ENCODE results near the gene DDIT3.

DDIT3 gene

DNA sequence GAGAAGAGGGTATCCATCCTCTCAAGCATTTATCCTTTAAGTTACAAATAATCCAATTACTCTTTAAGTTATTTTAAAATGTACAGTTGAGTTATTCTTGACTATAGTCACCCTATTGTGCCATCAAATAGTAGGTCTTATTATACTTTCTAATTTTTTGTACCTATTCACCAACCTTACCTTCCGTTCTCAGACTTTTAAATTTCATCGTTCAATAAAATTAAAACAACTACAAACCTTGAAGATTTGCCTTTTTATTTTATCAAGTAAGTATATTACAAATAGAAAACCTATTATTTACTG, 27.6 kb upstream of the DDIT3 start:
- H3K27ac ChIP-seq = no peak overlapping the region

DNA sequence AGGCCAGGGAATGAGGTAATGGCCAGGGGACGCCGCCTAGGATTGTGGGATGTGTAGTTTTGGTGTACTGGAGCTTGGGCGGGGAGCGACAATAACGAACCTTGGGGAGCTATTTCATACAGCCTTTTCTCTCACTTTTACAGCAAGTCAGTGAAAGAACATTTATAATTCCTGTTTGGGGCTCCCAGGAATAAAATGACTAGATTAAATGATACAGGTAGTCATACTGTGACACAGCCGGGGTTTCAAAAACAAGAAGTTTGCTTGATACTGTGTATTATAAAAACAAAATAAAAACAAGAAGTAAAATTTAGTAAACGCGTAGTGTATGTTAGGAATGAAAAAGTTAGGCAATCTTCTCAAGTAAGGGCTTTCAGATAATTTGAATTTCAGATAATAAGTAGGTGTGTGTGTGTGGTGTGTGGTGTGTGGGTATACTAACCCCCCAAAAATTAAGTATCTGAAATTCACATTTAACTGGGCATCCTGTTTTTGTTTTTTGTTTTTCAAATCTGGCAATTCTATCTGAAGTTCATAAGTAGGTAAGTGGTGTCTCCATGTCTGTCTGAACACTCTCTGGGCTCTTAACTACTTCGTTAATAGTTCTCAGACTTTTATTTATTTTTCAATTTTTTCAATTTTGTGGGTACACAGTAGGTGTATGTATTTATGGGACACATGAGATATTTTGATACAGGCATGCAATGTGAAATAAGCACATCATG, 27.1 kb upstream of the DDIT3 start:
- no peak for DNase-seq (ENCODE audit: low read depth, low spot score)
- H3K27ac ChIP-seq = peak overlapping the region; percentile 95

More for the DNA sequence above, 27.6 kb upstream of the DDIT3 start:
- DNase-seq (ENCODE audit: low read depth, low spot score) = no peak

DNA sequence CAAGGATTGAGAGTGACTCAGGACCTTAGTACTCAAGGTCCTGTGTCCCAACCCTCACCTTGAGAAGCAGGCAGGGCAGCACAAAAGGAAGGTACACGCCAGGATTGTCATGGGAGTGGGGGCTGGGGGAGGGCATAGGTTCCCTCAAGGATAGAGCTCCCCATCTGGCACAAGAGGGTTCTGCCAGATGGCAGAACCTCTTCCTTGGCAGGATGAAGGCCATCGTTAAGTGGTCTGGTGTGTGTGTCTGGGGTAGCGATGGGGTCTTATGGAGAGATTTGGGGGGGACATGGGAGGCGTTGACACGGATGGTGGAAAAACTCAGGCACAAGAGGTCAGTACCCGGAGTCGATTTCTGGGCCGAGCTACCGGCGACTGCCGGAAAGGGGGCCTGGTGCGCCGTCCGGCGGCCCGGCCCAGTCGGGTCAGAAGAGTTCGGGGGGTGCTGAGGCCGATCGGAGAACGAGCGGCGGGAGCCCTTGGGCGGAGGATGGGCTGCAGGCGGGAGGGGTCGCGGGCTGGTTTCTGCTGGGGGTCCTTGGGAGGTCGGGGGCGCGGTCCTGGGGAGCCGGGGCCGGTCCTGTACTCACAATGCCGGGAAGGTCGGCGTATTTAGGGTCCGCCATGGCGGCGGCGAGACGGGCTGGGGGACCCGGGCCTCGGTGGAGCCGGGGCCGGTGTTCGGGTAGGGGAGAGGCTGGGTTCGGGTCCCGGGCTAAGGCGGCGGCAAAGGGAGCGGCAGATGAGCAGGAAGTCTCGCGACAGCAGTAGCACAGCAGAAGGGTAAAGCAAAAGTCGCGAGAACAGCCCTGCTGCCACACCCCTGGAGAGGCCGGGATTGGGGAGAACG, 26.3 kb upstream of the DDIT3 start, which contains the start of gene DCTN2:
DCTN2 (minus strand) TSS at position 755 of the 850 bp plus-strand sequence; CDS start at position 626, 129 bp downstream.
- peak; percentile 90 for DNase-seq (ENCODE audit: low read depth, low spot score)
- H3K27ac ChIP-seq = peak within 1 kb of the TSS; percentile 95

DNA sequence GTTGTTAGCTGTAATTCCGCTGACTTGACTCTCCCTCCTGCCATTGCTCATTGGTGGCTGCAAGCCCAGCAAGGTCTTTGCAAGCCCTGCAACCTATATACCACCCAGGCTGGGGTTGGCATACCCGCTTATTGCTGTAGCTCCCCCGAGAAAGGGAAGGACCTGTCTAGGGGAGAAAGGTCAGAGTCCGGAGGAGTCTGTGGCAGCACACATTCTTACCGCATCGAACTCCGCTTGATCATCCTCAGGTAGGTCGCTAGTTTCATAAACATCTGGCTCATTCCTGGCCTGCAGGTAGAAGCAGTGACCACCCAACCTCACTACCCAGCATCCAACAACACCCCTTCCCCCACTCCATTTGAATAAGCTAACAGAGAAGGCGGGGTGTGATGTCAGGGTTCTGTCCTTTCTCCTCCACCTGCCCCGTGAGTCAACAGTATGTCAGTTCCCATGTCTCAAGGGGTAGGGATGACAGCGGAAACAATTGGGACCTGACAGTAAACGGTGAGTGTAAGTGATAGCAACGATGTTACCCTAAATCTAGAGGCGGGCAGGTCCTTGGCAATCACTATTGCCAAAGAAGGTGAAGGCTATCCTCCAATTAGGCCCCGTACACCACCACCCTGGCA, 25.6 kb upstream of the DDIT3 start:
- peak; percentile 41 for DNase-seq (ENCODE audit: low read depth, low spot score)
- H3K27ac ChIP-seq = peak overlapping the region; percentile 95

DNA sequence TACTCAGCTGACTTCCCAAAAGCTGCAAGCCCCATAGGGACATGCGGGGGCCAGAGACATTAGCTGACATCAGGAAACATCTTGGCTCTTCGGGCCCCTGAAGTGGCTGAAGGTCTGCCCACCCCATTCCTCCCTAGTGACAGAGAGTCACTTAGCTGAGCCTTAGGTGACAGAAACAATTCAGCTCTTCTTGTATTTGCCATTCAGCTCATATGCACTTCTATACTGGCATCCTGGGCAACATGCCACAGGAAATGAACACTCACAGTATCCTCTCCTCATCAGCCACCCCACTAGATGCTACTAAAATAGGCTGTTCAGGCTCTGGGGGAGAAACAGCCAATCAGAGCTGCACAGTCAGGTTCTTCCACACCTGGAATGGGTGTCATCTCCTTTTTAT, 23.3 kb upstream of the DDIT3 start:
- DNase-seq (ENCODE audit: low read depth, low spot score) = no peak
- H3K27ac ChIP-seq = no peak overlapping the region

DNA sequence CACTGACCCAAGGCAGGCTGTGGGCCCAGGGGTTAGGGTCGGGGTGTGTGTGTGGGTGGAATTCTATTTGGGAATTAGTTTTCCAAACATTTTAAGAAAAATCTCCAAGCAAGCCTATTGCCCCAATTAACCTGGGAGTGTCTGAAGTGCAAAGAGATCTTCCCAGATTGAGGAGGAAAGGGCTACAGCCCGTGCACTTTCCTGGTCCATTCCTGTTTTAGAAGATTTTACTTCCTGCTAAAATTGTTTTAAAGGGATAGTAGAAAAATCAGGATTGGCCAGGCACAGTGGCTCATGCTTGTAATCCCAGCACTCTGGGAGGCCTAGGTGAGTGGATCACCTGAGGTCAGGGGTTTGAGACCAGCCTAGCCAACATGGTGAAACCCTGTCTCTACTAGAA, 21.4 kb upstream of the DDIT3 start:
- no peak for DNase-seq (ENCODE audit: low read depth, low spot score)
- no peak overlapping the region for H3K27ac ChIP-seq

DNA sequence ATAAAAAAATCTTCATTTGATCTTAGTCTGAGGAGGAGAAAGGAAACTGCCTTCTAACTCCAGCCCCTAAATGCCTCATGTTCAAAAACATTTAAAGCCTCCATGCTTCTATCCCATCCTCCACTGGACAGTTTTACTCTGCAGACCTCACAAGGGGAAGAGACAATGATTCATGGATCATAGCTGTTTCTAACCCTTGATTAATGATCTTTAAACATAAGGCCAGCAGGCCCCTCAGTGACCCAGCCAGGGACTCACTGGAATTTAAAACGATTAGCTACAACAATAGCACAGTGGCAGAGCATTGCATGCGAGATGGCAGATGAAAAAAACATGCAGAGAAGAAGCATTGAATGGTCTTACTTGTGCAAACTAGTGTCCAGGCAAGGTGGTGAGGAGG, 20.7 kb upstream of the DDIT3 start:
- DNase-seq (ENCODE audit: low read depth, low spot score) = no peak
- no peak overlapping the region for H3K27ac ChIP-seq

DNA sequence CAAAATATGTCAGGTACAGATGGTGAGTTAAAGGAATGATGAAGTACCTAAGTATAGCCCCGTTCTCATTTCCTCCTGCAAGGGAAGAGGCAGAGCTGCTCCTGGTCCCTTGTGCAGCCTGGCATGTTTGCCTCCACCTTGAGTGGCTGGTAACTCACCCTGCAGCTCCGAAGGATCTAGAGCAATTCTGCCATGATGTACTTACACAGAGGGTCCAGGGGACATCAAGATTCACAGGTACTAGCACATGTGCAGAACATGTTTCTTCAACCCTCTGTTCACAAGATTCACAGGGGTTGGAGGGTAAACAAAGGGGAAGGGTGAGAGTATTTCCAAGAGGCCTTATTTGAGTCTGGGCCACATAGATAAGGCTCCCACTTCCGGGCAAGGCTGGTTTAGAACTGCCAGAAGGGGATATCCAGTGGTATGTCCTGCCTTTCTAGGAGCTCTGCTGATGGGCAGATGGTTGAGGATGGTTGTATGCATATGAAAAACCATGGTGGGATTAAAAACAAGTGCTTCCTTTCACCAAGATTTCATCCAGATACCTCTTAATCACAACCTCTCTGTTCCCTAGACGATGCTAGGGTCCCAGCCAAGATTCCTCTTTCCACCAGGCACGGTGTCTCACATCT, 18.9 kb upstream of the DDIT3 start:
- no peak for DNase-seq (ENCODE audit: low read depth, low spot score)

DNA sequence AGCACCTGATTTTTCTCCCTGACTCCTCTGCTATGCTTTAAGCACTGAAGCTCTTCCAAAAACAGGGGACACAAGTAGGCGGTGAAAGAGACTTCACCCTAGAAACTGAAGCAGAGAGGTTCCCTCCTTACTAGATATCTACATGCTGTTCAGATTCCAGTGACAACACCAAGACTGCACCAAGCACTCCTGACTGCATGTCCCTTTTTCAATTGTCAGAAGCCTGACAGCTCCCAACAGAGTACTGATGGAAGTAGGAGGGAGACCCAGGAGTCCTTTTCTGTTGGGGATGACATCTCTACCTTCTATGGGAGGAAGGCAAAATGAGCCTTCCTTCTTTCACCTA, 16.3 kb upstream of the DDIT3 start:
- no peak overlapping the region for H3K27ac ChIP-seq
- DNase-seq (ENCODE audit: low read depth, low spot score) = no peak

More for the DNA sequence above, 18.9 kb upstream of the DDIT3 start:
- no peak overlapping the region for H3K27ac ChIP-seq

DNA sequence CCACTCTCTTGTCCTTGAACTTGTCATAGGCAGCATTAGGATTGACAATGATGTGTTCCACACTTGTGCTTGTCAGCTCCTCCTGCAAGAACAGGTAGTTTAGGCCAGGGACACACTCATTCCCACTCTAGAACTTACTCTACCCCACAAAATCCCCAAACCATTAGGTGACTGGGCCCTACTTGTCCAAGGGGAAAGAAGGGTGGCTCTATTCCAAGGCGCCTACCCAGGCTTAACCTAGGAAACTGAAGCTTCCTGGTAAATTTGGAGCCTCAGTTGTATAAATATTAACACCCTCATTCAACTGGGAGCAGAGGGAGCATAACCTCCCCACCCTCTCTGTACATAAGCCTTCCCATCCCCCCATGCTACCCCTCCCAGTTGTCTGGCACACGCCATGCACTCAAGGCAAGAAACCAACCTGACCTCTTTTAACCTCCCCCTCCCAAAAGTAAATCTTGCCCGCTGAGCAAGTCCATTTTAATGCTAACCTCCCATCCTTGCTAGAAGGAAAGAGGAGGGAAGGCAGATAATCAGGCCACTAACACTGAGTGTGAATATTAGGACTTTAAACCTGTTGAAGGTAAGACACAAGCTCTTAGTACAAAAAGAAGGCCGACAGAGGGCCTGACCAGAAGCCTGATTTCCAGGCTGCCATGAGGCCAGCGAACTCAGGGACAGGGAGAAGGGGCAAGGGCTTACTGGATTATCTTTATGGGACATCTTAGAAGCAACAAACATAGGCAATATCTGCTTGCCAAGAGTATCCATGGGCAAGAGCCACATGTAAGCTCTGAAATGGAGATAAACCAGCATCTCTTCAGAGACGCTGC, 15.7 kb upstream of the DDIT3 start:
- DNase-seq (ENCODE audit: low read depth, low spot score) = no peak
- H3K27ac ChIP-seq = no peak overlapping the region

DNA sequence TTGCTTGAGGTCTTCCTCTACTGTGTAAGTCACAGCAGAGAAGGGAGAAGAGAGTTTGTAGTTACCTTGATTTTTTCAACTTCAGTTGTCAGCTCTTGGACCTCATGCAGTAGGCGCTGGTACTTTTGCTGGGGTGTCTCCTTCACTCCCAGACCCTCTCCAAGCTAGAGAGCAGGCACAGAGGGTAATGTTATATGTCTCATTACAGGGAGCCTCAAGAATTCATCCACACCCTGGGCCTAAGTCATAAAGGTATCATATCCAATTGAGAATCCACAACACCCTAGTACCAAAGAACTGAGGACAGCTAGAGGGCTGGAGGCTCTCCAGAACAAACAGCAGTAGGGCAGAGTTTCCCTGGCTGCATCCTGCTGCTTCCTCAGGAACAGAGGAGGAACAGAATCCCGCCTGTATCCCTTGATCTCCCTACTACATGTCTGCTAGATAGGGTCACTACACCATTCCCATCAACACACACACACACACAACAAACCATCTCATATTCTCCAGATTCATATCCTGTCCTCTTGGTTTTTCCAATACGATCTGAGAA, 14.8 kb upstream of the DDIT3 start:
- H3K27ac ChIP-seq = no peak overlapping the region
- no peak for DNase-seq (ENCODE audit: low read depth, low spot score)

DNA sequence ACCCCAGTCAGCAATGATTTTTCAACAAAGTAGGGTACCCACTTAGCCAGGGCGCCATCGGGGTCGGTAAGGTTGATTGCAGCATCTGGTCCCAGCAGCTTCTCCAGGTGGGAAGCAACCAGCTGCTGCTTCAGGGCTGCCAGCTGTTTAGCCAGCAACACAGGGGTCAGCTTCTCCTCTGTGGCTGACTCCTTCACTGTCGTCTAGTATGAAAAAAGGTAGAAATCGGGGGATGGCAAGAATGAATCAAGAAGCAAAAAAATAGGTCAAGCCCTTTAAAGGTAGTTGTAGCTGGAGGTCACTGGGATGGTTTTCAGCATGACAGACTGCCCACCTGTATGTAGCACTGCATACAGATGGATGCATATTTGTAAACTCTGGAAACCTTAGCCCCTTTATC, 13.9 kb upstream of the DDIT3 start:
- no peak for DNase-seq (ENCODE audit: low read depth, low spot score)
- H3K27ac ChIP-seq = no peak overlapping the region

DNA sequence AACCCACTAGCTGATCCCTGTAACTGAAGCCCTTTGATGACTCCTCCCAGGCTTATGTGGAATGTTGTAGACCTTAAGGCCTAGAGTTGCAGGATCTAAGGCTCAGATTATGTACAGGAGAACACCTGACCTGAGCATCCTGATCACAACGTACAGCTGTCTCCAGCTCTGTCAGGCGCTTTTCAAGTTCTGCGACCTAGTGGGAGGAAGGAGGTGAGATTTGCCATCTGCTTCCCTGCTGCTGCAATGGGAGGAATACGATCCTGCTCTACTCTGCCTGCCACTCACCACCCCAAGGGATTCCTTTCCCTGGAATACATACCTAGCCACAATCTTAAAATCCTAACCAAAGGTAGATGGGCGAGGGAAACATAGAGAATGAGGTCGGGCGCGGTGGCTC, 12.8 kb upstream of the DDIT3 start:
- no peak for DNase-seq (ENCODE audit: low read depth, low spot score)
- no peak overlapping the region for H3K27ac ChIP-seq

DNA sequence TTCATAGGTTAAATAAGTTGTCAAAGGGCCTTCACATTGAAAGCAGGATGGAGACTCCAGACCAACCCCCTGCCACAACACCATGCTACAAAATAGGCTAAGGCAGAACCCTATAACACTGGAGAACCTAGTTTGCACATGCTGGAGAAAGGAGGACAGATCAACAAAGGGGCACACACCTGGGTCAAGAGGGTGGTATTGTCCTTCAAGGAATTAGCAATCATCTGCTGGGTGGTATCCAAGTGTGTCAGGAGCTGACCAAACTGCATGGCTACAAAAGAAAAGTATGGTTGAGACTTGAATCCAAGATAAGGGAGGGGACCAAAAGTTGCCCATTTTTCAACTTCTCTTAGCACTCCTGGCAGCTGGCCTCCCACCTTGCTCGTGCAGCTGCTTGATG, 11.5 kb upstream of the DDIT3 start:
- H3K27ac ChIP-seq = no peak overlapping the region
- no peak for DNase-seq (ENCODE audit: low read depth, low spot score)

DNA sequence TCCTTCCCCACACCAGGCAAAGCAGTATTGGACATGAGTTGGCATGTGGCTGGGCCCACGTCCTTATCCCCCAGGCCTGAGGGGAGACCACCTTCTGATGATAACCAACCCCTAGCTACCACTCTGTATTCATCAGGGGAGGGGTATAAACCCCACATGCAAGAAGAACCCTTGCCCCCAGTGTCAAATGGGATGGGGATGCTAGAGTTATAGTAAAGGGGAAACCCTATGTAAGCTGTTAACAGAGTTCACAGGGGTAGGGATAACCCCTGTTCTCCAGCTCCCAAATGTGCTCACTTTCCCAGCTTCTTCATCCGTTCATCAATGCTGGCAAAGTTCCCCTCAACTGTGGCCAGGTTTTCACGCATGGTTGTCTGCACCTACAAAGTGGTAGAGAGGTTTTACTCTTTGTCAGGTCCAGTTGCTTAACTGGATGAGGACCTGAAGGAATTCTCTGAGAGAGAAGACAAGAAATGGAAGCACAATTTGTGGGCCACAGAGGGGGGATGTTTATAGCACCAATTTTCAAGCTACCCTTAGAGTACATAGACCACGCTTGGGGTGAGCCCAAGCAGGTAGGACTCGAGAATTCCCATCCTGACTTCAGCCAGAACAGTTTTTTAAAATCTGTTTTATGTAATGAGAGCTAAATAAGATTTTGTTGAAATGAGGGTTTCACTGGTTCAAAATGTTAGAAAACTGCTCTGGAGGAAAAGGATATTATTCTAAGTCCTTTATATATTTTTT, 10.3 kb upstream of the DDIT3 start:
- no peak for DNase-seq (ENCODE audit: low read depth, low spot score)
- no peak overlapping the region for H3K27ac ChIP-seq

DNA sequence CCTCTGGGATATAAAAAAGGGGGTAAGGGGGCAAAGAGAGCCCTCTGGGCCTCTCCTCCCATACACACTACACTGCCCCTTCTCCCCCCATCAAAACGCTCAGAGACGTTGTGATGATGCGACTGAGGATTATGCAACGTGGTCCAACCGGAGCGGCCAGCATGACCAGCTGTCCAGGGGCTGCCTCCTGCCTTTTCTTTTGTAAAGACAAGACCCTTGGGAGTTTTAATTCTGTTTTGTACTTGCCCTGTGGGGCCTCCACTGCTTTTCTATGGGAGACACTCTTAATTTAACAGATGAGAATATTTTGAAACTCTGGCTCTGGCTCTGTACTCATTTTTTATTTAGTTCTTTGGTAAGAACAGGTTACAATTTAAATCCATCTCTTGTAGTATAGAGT, 9.5 kb upstream of the DDIT3 start:
- H3K27ac ChIP-seq = no peak overlapping the region
- no peak for DNase-seq (ENCODE audit: low read depth, low spot score)

DNA sequence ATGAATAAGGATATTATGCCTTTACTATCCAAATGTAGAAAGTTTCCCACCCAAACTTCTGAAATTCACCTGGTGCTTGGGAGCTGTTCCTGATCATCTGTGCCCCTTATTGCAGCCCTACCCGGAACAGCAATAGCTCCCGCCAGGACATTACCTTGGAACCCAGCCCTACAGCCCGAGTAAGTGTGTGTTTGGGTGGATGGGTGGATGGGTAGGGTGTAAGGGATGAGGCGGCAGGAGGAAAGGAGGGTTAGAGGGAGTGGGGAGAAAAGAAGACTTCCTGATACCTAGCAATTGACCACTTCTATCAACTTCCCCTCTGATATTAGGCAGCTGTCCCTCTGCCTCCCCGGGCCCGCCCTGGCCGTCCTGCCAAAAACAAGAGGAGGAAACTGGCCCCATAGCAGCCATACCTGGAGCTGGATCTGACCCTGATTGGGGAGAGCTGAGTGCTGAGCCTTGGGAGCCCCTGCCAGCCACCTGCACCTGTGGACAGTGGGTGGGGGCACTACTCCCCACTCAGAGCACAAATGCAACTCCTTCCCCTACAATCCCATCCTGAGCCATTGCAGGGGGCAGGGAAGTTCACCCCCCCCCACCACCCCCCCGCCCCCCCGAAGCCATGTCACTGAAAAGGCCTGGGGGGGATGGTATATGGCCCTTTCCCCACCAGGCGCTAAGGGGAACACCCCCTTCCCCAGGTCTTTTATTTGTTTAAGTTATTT, 8.7 kb upstream of the DDIT3 start:
- no peak overlapping the region for H3K27ac ChIP-seq
- DNase-seq (ENCODE audit: low read depth, low spot score) = no peak

DNA sequence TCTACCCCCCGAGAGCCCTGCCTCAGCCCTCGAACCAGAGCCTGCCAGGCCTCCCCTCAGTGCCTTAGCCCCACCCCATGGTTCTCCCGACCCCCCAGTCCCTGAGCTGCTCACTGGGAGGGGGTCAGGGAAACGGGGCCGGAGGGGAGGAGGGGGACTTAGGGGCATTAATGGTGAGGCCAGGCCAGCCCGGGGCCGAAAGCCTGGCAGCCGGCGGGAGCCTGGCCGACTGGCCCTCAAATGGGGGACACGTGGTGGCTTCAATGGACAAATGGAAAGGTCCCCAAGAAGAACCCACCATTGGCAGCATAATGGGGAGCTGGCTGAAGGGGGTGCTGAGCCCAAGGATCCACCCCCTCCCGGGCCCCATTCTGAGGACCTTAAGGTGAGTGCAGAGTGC, 7.9 kb upstream of the DDIT3 start:
- no peak for DNase-seq (ENCODE audit: low read depth, low spot score)
- H3K27ac ChIP-seq = no peak overlapping the region
